ENCODE measurements around the gene PNISR.
A peak's percentile ranks its signal among the peaks of the same experiment; 100 is the strongest.
"Not testable (repeated sequence)": the region's sequence is repeated elsewhere in the genome, so short reads cannot be mapped to it uniquely, and the experiment has no call there.

Gene PNISR, protein sequence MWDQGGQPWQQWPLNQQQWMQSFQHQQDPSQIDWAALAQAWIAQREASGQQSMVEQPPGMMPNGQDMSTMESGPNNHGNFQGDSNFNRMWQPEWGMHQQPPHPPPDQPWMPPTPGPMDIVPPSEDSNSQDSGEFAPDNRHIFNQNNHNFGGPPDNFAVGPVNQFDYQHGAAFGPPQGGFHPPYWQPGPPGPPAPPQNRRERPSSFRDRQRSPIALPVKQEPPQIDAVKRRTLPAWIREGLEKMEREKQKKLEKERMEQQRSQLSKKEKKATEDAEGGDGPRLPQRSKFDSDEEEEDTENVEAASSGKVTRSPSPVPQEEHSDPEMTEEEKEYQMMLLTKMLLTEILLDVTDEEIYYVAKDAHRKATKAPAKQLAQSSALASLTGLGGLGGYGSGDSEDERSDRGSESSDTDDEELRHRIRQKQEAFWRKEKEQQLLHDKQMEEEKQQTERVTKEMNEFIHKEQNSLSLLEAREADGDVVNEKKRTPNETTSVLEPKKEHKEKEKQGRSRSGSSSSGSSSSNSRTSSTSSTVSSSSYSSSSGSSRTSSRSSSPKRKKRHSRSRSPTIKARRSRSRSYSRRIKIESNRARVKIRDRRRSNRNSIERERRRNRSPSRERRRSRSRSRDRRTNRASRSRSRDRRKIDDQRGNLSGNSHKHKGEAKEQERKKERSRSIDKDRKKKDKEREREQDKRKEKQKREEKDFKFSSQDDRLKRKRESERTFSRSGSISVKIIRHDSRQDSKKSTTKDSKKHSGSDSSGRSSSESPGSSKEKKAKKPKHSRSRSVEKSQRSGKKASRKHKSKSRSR

DNA sequence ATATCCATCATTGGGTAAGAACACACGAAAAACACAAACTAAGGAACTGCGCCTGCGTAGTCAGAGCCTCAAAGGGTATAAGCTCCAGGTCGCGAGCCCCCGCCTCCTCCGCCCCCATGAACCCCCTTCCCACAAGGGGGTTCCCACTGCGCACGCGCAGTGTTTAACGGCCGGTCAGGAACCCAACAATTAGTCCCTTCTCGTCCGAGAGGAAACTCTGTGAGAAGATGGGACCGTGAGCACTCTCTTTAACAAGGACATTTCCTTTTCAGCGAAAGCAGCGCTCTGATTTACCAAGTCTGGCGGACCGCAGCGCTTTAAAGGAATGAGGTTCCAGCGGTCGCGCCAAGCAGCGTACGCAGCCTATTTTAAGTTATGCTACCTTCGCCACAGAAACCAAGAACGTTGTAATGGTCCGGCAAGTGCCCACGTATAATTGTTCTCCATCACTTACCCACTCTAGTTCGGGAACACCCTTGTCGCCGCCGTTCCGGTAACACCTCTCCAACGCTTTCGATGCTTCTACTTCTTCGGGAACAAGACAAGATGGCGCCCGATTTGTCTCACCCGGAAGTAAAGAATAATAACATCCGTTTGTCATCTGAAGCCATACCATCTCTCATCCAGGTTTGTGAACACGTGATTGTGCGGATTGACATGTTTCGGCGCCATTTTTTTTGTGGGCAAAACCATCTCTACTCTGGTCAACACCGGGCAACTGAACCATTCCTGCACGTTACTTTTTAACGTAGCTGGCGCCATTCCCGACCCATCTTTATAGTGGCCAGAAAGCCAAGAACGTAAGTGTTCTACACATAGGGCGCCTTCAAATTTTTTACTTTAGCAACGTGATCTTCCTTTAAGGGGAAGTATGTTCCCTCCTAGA is at the start of gene PNISR:
TSS of gene PNISR (minus strand) at position 548 of the 886 bp plus-strand sequence. CDS start 10,649 bp downstream, outside the sequence.
- in situ Hi-C loops (cut with MboI; ENCODE audit: low sequenced_read_pairs, unreplicated experiment), result no loop called here
- TF ChIP-seq, protein P1, sequence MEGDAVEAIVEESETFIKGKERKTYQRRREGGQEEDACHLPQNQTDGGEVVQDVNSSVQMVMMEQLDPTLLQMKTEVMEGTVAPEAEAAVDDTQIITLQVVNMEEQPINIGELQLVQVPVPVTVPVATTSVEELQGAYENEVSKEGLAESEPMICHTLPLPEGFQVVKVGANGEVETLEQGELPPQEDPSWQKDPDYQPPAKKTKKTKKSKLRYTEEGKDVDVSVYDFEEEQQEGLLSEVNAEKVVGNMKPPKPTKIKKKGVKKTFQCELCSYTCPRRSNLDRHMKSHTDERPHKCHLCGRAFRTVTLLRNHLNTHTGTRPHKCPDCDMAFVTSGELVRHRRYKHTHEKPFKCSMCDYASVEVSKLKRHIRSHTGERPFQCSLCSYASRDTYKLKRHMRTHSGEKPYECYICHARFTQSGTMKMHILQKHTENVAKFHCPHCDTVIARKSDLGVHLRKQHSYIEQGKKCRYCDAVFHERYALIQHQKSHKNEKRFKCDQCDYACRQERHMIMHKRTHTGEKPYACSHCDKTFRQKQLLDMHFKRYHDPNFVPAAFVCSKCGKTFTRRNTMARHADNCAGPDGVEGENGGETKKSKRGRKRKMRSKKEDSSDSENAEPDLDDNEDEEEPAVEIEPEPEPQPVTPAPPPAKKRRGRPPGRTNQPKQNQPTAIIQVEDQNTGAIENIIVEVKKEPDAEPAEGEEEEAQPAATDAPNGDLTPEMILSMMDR (IDR thresholded peaks at IDR 0.05; ENCODE audit: borderline replicate concordance, control extremely low read depth, extremely low read depth, insufficient read depth, missing control alignments), result no peak
- DNase-seq (ENCODE audit: low spot score), result peak; percentile 81

DNA sequence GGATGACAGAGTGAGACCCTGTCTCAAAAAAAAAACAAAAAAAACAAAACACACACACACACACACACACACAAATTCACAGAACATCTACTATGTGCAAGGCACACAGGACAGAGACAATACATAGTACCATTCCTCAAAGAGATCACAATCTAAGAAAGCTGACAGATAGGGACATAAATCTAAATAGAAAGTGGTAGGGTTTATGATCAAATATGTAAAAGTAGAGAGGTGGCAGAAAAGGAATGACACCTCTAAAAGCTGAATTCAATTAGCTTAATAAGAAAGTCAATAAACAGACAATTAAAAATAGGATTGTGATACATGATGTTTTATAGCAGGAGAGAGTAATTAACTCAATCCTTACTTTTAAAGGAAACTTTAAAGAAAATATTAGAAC is 48.6 kb upstream of the PNISR start:
- no peak for DNase-seq (ENCODE audit: low spot score)
- TF ChIP-seq, protein P1 (IDR thresholded peaks at IDR 0.05; ENCODE audit: borderline replicate concordance, control extremely low read depth, extremely low read depth, insufficient read depth, missing control alignments), result no peak
- in situ Hi-C loops (cut with MboI; ENCODE audit: low sequenced_read_pairs, unreplicated experiment), result loop anchor here (5.0 kb wide), 1 partner anchor 269 kb away; no protein-coding TSS in a partner anchor

DNA sequence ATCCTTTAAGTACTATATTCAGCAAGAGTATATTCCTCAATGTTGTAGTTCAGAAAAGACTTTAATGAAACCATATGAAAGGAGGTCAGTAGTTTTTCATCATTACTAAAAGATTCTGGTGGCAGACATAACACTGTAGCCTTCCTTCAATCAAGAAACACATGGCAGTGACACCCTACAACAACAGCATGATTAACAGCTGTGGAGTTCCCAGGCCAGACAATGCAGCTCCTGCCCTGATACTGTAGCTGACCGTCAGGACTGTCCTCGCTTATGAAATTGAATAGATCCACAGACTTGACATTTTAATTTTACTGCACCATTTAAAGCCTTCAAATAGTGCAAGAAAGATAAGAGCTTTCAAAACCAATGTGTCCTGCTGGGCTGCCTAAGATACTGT is 46.5 kb upstream of the PNISR start:
- DNase-seq (ENCODE audit: low spot score), result no peak
- in situ Hi-C loops (cut with MboI; ENCODE audit: low sequenced_read_pairs, unreplicated experiment), result loop anchor here (5.0 kb wide), 1 partner anchor 271 kb away; no protein-coding TSS in a partner anchor
- TF ChIP-seq, protein P1 (IDR thresholded peaks at IDR 0.05; ENCODE audit: borderline replicate concordance, control extremely low read depth, extremely low read depth, insufficient read depth, missing control alignments), result no peak

DNA sequence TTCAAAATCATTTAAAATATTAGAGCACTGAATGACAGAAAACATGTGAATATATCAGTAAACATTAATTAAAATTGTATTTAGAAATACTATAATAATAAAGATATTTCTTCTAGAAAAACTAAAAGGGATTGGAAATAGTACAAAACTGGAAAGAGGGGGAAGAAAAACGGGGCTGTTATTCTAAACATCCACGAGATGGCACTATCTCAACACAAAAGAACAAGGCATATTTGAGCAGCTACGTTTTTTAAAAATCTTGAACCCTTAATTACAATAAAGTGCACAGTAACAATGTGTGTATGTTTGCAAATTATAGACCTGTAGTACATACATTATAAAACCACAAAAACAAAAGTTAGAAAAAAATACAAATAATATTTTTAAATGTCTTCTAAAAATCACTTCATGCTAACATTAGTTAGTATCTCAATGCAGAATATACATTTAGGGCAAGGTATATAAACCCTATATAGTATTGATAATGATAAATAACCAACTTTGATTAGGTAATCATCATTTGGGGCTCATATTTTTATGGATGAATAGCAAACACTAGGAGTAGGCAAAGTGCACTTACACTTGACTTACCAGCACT is 42.5 kb upstream of the PNISR start:
- in situ Hi-C loops (cut with MboI; ENCODE audit: low sequenced_read_pairs, unreplicated experiment), result no loop called here
- TF ChIP-seq, protein P1 (IDR thresholded peaks at IDR 0.05; ENCODE audit: borderline replicate concordance, control extremely low read depth, extremely low read depth, insufficient read depth, missing control alignments), result peak; percentile 44
- DNase-seq (ENCODE audit: low spot score), result peak; percentile 42

DNA sequence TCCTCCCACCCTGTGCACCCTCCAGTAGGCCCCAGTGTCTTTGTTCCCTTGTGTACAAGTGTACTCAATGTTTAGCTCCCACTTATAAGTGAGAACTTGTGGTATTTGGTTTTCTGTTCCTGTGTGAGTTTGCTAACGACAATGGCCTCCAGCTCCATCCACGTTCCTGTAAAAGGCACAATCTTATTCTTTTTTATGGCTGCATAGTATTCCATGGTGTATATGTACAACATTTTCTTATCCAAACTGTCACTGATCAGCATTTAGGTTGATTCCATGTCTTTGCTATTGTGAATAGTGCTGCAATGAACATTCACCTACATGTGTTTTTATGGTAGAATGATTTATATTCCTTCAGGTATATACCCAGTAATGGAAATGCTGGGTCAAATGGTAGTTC is 34.0 kb upstream of the PNISR start:
- DNase-seq (ENCODE audit: low spot score); in situ Hi-C loops (cut with MboI; ENCODE audit: low sequenced_read_pairs, unreplicated experiment): not testable (repeated sequence)

DNA sequence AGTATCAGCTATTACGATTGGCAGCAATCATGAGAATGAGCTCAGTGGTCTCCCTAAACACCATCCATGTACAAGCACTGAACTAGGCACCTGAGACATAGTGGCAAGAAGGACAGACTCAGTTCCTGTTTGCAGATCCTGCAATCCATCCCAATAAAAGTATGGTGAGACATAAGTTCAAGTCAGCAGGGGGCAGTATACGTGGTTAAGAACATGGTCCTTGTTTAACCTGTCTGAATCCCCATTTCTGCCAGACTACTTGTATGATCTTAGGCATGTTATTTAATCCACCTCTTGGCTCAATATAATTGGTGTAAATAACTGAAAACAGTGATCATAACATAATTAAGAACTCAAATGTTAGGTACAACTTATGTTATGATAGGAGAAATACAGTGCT is 33.2 kb upstream of the PNISR start:
- TF ChIP-seq, protein P1 (IDR thresholded peaks at IDR 0.05; ENCODE audit: borderline replicate concordance, control extremely low read depth, extremely low read depth, insufficient read depth, missing control alignments), result peak; percentile 5
- in situ Hi-C loops (cut with MboI; ENCODE audit: low sequenced_read_pairs, unreplicated experiment), result no loop called here
- DNase-seq (ENCODE audit: low spot score), result no peak
